Activated T-cell treated with anti-CD3 and anti-CD28 coated beads for 48 hours (primary cell): ENCODE data around the gene CLK2.
"Not testable (repeated sequence)": the region's sequence is repeated elsewhere in the genome, so short reads cannot be mapped to it uniquely, and the experiment has no call there.

ENCODE experiments used
- DNase-seq: peaks from one replicate; pipeline ENCODE4 v3.0.0-alpha.2; 2020; ENCODE audit warnings: low read depth

CLK2 gene

GRCh38 chr1:155266553-155266952 lies 6.8 kb downstream of the CLK2 start:
- no peak for DNase-seq

- DNase-seq, result no peak
These were observed 10.2 kb downstream of the CLK2 start for GRCh38 chr1:155263067-155263466.

- peak; percentile 82 for DNase-seq
These were observed 11.2 kb downstream of the CLK2 start, which contains the start of gene SCAMP3 for GRCh38 chr1:155261852-155262673. Gene SCAMP3, minus strand, starts transcription at chr1:155262360. Its CDS starts 209 bp downstream, at chr1:155262151.

- no peak for DNase-seq
These were observed 11.8 kb downstream of the CLK2 start for GRCh38 chr1:155261493-155261851.

- DNase-seq, result no peak
These were observed 13.0 kb downstream of the CLK2 start for GRCh38 chr1:155260276-155260675.

- no peak for DNase-seq
These were observed 17.0 kb downstream of the CLK2 start for GRCh38 chr1:155256058-155256852.

GRCh38 chr1:155255243-155256007 lies 17.9 kb downstream of the CLK2 start, which contains the start of gene ENTREP3:
Gene ENTREP3, minus strand, starts transcription at chr1:155255483. Its CDS starts 606 bp downstream, at chr1:155254877.
- DNase-seq, result peak; percentile 78

GRCh38 chr1:155254714-155255242 lies 18.5 kb downstream of the CLK2 start:
- no peak for DNase-seq

- no peak for DNase-seq
These were observed 19.0 kb downstream of the CLK2 start for GRCh38 chr1:155254228-155254713.

GRCh38 chr1:155253797-155254196 lies 19.5 kb downstream of the CLK2 start:
- no peak for DNase-seq

- DNase-seq, result no peak
These were observed 20.1 kb downstream of the CLK2 start for GRCh38 chr1:155253208-155253607.

- no peak for DNase-seq
These were observed 21.7 kb downstream of the CLK2 start for GRCh38 chr1:155251566-155251965.

GRCh38 chr1:155250633-155251449 lies 22.5 kb downstream of the CLK2 start:
- DNase-seq, result peak; percentile 96

GRCh38 chr1:155250246-155250632 lies 23.1 kb downstream of the CLK2 start:
- no peak for DNase-seq

- DNase-seq, result no peak
These were observed 25.4 kb downstream of the CLK2 start for GRCh38 chr1:155247667-155248553.

- DNase-seq, result not testable (repeated sequence)
These were observed 26.5 kb downstream of the CLK2 start for GRCh38 chr1:155246796-155247195.

- no peak for DNase-seq
These were observed 28.2 kb downstream of the CLK2 start for GRCh38 chr1:155245163-155245524.

GRCh38 chr1:155244368-155245162 lies 28.7 kb downstream of the CLK2 start:
- peak; percentile 95 for DNase-seq

GRCh38 chr1:155242805-155243358 lies 30.4 kb downstream of the CLK2 start:
- no peak for DNase-seq
